GM12878 (cell line): ENCODE measurements around the gene SHCBP1L. TPM values are rescaled to one million over a fixed set of nuclear protein-coding genes. Genes with fewer than 3 reads are reported as not detected.

Source experiments
- ATAC-seq: fragments of 200-7000 bp; cut with Tn5 transposase; 3 replicates; pipeline ENCODE4 v1.9.1; 2020; ENCODE audit warnings: mild to moderate bottlenecking, moderate library complexity
- BruUV-seq: library from RNA; stranded (reverse); fragments of 400-500 nt; replicated peaks from 2 replicates; lab custom pipeline; 2021; lab: Mats Ljungman, UMichigan
- CTCF ChIA-PET: fragments of 300-600 bp; sonication (Branson Sonifier 250); formaldehyde crosslinking; extraction: SDS; loops from one replicate; lab custom pipeline; 2021; ENCODE audit warnings: inconsistent platforms; lab: Yijun Ruan, JAX
- POLR2A ChIA-PET: fragments of 350-600 bp; formaldehyde crosslinking; extraction: SDS; loops from one replicate; lab custom pipeline; 2021; ENCODE audit warnings: inconsistent platforms; lab: Charles Lee
- RAD21 ChIA-PET: fragments of 300-600 bp; sonication (Branson Sonifier 250); formaldehyde crosslinking; loops from one replicate; lab custom pipeline; 2023; ENCODE audit warnings: antibody characterized with exemption; ENCODE audit not compliant: unreplicated experiment; lab: Charles Lee
- SMC1A ChIA-PET: fragments of 300-600 bp; sonication (Branson Sonifier 250); formaldehyde crosslinking; loops from one replicate; lab custom pipeline; 2023; ENCODE audit not compliant: unreplicated experiment, uncharacterized antibody; lab: Charles Lee
- DNase-seq: peaks from one replicate; pipeline ENCODE4 v3.0.0-alpha.2; 2011; ENCODE audit warnings: low read depth, low spot score
- FAIRE-seq: peaks from 3 replicates; lab custom pipeline; 2011; peaks lifted over from hg19 to GRCh38; lab: Jason Lieb, UNC
- H2AFZ ChIP-seq: 2 replicates; pipeline ENCODE4 v1.6.0; 2011; ENCODE audit warnings: low read depth, low read length, control low read depth; ENCODE audit not compliant: control insufficient read depth
- H3K27ac ChIP-seq: 2 replicates; pipeline ENCODE4 v1.5.1; 2011; ENCODE audit warnings: control low read depth; ENCODE audit not compliant: control insufficient read depth, insufficient read depth
- H3K27me3 ChIP-seq, 2 experiments: replicated peaks in 1 of 2; 2 replicates each; pipeline versions ENCODE4 v1.6.0 to v1.6.1; 2011; ENCODE audit warnings: low read length in 1 of 2; ENCODE audit not compliant: control insufficient read depth in 2 of 2, insufficient read depth in 2 of 2
- H3K36me3 ChIP-seq, 2 experiments: 2 replicates each; pipeline ENCODE4 v1.5.1; 2011; ENCODE audit warnings: low read length in 1 of 2; ENCODE audit not compliant: control insufficient read depth in 2 of 2, insufficient read depth in 2 of 2
- H3K4me1 ChIP-seq: 2 replicates; pipeline ENCODE4 v1.6.1; 2011; ENCODE audit warnings: mild to moderate bottlenecking, low read length, moderate library complexity, mixed read lengths; ENCODE audit not compliant: control insufficient read depth, insufficient read depth
- H3K4me2 ChIP-seq: 2 replicates; pipeline ENCODE4 v1.6.0; 2011; ENCODE audit warnings: control low read depth; ENCODE audit not compliant: control insufficient read depth, insufficient read depth
- H3K4me3 ChIP-seq: fragments of 200-600 bp; sonication (generic); 2 replicates; pipeline ENCODE4 v1.5.1; 2016
- H3K79me2 ChIP-seq: 2 replicates; pipeline ENCODE4 v1.6.0; 2011; ENCODE audit warnings: low read length; ENCODE audit not compliant: control insufficient read depth, insufficient read depth
- H3K9ac ChIP-seq: 2 replicates; pipeline ENCODE4 v1.8.0; 2011; ENCODE audit warnings: low read length, control low read depth, mixed read lengths; ENCODE audit not compliant: control insufficient read depth, insufficient read depth
- H3K9me3 ChIP-seq: replicated peaks from 3 replicates; pipeline ENCODE4 v1.5.1; 2011; ENCODE audit warnings: mild to moderate bottlenecking, low read length; ENCODE audit not compliant: control insufficient read depth, insufficient read depth
- H4K20me1 ChIP-seq: 2 replicates; pipeline ENCODE4 v1.6.0; 2011; ENCODE audit not compliant: control insufficient read depth, insufficient read depth
- CREM ChIP-seq: IDR thresholded peaks from 2 replicates; pipeline ENCODE4 v1.6.1; 2014; ENCODE audit warnings: antibody characterized with exemption, low read depth
- GATAD2B ChIP-seq: fragments of 450-650 bp; conservative IDR thresholded peaks from 2 replicates; pipeline ENCODE4 v1.6.1; 2017; ENCODE audit warnings: low read depth, mild to moderate bottlenecking, moderate library complexity
- MTA2 ChIP-seq: fragments of 450-650 bp; IDR thresholded peaks from 2 replicates; pipeline ENCODE4 v1.6.1; 2016; ENCODE audit warnings: low read depth, mild to moderate bottlenecking, moderate library complexity
- MYB ChIP-seq: fragments of 150-350 bp; IDR thresholded peaks from 2 replicates; pipeline ENCODE4 v1.6.1; 2014; ENCODE audit warnings: mild to moderate bottlenecking, low read depth, low read length, borderline replicate concordance
- NFIC ChIP-seq: IDR thresholded peaks from 2 replicates; pipeline ENCODE4 v1.6.1; 2012; ENCODE audit warnings: low read depth, mild to moderate bottlenecking, inconsistent platforms, low read length, moderate library complexity
- PAX8 ChIP-seq: fragments of 450-650 bp; IDR thresholded peaks from 2 replicates; pipeline ENCODE4 v1.6.1; 2017; ENCODE audit warnings: mild to moderate bottlenecking, moderate library complexity
- POLR2AphosphoS2 ChIP-seq: IDR thresholded peaks from 2 replicates; pipeline ENCODE4 v1.6.1; 2011; ENCODE audit warnings: low read depth, mild to moderate bottlenecking, low read length, improper control_type of control experiment, moderate library complexity
- in situ Hi-C: fragments of 300-500 bp; cut with MboI; formaldehyde crosslinking; loops from 9 replicates; pipeline ENCODE4 v1.14.3; 2018; ENCODE audit warnings: mixed read lengths
- intact Hi-C: fragments of 100-400 bp; cut with micrococcal nuclease; formaldehyde crosslinking; loops from one replicate; pipeline ENCODE4 v1.14.2; 2022; ENCODE audit not compliant: unreplicated experiment
- polyA plus RNA-seq, 11 experiments: library from polyadenylated mRNA; depleted of rRNA in 4 of 11; unstranded in 6 of 11; stranded (reverse) in 5 of 11; fragments of >200 nt; fragmentation: Nextera tagmentation in 4 of 11; fragmentation: Illumina TruSeq in 1 of 11; extraction: Ambion mirVana in 4 of 11; extraction: Trizol in 1 of 11; gene quantifications; 1 replicate in 1 of 11; 2 replicates in 10 of 11; pipeline versions ENCODE4 v1.2.1 to v1.2.3, GENCODE V29; 2011 to 2016; ENCODE audit warnings: inconsistent platforms in 2 of 11, missing spikeins in 2 of 11, low read depth in 1 of 11
- total RNA-seq, 4 experiments: library from RNA; depleted of rRNA in 3 of 4; stranded (reverse); fragments of >200 nt in 3 of 4; fragmentation: Illumina TruSeq in 1 of 4; extraction: Trizol in 1 of 4; gene quantifications; 2 replicates each; pipeline versions ENCODE4 v1.2.1 to v1.2.3, GENCODE V29; 2013 to 2021
- TF ChIP-seq, protein P1 (sequence below): fragments of 150-350 bp; IDR thresholded peaks from 2 replicates; pipeline ENCODE4 v1.6.1; 2014; ENCODE audit warnings: mild to moderate bottlenecking, low read depth, low read length
- TF ChIP-seq, protein P2 (sequence below): fragments of 450-650 bp; IDR thresholded peaks from 2 replicates; pipeline ENCODE4 v1.6.1; 2018; ENCODE audit warnings: mild to moderate bottlenecking, low read depth, moderate library complexity; ENCODE audit not compliant: partially characterized antibody
- TF ChIP-seq, protein P3 (sequence below): IDR thresholded peaks from 2 replicates; pipeline ENCODE4 v1.6.1; 2012; ENCODE audit warnings: low read depth, low read length, improper control_type of control experiment
- TF ChIP-seq, protein P4 (sequence below): fragments of 450-650 bp; IDR thresholded peaks from 2 replicates; pipeline ENCODE4 v1.6.1; 2018; ENCODE audit warnings: borderline replicate concordance, mild to moderate bottlenecking; ENCODE audit not compliant: partially characterized antibody

SHCBP1L gene
- total and polyA plus RNA-seq, 10 of the 15 experiments (the other 5 are each of a cell fraction or from before 2014, with no cell fraction given), result not detected

DNA sequence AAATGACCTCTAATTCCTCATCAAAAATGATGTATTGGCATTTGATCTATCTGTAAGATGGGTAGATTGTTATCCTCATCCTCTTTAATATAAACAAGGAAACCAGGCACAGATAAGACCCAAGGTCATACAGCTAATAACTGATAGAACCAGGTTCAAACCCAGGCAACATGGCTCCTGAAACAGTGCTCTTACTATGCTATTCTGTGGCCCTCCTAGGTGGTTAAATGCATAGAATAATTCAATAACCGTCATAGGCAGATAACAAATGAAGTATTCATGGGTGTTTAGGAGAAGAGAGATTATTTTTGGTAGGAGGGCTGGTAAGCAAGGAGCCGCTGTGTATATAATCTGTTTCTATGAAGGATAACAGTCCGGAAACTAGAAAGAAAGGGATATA is 67.4 kb downstream of the SHCBP1L start (continued):
- TF ChIP-seq, protein P1, sequence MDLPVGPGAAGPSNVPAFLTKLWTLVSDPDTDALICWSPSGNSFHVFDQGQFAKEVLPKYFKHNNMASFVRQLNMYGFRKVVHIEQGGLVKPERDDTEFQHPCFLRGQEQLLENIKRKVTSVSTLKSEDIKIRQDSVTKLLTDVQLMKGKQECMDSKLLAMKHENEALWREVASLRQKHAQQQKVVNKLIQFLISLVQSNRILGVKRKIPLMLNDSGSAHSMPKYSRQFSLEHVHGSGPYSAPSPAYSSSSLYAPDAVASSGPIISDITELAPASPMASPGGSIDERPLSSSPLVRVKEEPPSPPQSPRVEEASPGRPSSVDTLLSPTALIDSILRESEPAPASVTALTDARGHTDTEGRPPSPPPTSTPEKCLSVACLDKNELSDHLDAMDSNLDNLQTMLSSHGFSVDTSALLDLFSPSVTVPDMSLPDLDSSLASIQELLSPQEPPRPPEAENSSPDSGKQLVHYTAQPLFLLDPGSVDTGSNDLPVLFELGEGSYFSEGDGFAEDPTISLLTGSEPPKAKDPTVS, result no peak
- TF ChIP-seq, protein P2, sequence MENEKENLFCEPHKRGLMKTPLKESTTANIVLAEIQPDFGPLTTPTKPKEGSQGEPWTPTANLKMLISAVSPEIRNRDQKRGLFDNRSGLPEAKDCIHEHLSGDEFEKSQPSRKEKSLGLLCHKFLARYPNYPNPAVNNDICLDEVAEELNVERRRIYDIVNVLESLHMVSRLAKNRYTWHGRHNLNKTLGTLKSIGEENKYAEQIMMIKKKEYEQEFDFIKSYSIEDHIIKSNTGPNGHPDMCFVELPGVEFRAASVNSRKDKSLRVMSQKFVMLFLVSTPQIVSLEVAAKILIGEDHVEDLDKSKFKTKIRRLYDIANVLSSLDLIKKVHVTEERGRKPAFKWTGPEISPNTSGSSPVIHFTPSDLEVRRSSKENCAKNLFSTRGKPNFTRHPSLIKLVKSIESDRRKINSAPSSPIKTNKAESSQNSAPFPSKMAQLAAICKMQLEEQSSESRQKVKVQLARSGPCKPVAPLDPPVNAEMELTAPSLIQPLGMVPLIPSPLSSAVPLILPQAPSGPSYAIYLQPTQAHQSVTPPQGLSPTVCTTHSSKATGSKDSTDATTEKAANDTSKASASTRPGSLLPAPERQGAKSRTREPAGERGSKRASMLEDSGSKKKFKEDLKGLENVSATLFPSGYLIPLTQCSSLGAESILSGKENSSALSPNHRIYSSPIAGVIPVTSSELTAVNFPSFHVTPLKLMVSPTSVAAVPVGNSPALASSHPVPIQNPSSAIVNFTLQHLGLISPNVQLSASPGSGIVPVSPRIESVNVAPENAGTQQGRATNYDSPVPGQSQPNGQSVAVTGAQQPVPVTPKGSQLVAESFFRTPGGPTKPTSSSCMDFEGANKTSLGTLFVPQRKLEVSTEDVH, result no peak
- no peak for TF ChIP-seq POLR2AphosphoS2
- TF ChIP-seq MYB, result no peak

DNA sequence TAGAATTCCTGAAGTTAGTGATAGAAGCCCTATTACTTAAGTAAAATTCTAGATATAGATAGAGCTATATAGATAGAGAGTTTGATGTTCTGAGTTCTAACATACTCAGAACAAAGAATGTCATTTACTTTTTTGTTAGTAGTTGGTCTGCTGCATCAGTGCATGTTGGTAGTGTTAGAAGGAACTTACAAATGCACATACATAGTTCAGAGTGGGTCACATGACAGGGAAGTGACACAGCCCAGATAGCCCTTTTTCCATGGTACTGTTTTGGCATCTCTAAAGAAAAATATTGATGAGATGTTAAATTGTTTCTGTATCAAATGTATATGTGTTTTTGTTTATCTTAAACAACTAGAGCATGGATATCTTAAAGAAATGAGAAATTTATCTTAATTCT is 68.1 kb downstream of the SHCBP1L start:
- H3K27ac ChIP-seq, result no peak overlapping the region
- FAIRE-seq (no peak), ATAC-seq (no peak), DNase-seq (no peak)
- no peaks in the 10 kb centered on the region for H4K20me1 ChIP-seq
- ChIA-PET CTCF (no interaction called here), RAD21 (no interaction called here), SMC1A (no interaction called here), POLR2A (no interaction called here)
- H3K9me3 ChIP-seq, result no peaks in the 10 kb centered on the region
- no peak overlapping the region for H3K4me3 ChIP-seq
- no TSS peak for BruUV-seq
- peaks cover 19 to 68% of the 10 kb centered on the region in 2 experiments for H3K36me3 ChIP-seq
- H3K9ac ChIP-seq, result no peak overlapping the region
- H3K79me2 ChIP-seq, result no peaks in the 10 kb centered on the region
- H3K27me3 ChIP-seq, result no peaks in the 10 kb centered on the region
- no peaks in the 10 kb centered on the region for H3K4me1 ChIP-seq
- H3K4me2 ChIP-seq, result no peak overlapping the region
- intact Hi-C loops (loop anchor here (5.0 kb wide), 1 partner anchor 38 kb away; no protein-coding TSS in a partner anchor), in situ Hi-C loops (loop anchor here (5.0 to 10.0 kb wide), 2 partner anchors 33 to 660 kb away; no protein-coding TSS in a partner anchor)
- H2AFZ ChIP-seq, result no peak overlapping the region
- TF ChIP-seq MTA2, result no peak
- no peak for TF ChIP-seq NFIC
- no peak for TF ChIP-seq CREM
- TF ChIP-seq, protein P3, sequence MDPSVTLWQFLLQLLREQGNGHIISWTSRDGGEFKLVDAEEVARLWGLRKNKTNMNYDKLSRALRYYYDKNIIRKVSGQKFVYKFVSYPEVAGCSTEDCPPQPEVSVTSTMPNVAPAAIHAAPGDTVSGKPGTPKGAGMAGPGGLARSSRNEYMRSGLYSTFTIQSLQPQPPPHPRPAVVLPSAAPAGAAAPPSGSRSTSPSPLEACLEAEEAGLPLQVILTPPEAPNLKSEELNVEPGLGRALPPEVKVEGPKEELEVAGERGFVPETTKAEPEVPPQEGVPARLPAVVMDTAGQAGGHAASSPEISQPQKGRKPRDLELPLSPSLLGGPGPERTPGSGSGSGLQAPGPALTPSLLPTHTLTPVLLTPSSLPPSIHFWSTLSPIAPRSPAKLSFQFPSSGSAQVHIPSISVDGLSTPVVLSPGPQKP, result no peak
- no peak for TF ChIP-seq PAX8
- TF ChIP-seq, protein P4, sequence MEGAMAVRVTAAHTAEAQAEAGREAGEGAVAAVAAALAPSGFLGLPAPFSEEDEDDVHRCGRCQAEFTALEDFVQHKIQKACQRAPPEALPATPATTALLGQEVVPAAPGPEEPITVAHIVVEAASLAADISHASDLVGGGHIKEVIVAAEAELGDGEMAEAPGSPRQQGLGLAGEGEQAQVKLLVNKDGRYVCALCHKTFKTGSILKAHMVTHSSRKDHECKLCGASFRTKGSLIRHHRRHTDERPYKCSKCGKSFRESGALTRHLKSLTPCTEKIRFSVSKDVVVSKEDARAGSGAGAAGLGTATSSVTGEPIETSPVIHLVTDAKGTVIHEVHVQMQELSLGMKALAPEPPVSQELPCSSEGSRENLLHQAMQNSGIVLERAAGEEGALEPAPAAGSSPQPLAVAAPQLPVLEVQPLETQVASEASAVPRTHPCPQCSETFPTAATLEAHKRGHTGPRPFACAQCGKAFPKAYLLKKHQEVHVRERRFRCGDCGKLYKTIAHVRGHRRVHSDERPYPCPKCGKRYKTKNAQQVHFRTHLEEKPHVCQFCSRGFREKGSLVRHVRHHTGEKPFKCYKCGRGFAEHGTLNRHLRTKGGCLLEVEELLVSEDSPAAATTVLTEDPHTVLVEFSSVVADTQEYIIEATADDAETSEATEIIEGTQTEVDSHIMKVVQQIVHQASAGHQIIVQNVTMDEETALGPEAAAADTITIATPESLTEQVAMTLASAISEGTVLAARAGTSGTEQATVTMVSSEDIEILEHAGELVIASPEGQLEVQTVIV, result no peak
- TF ChIP-seq GATAD2B, result no peak
